ENCODE measurements around the gene NLGN3.

NLGN3 gene

DNA sequence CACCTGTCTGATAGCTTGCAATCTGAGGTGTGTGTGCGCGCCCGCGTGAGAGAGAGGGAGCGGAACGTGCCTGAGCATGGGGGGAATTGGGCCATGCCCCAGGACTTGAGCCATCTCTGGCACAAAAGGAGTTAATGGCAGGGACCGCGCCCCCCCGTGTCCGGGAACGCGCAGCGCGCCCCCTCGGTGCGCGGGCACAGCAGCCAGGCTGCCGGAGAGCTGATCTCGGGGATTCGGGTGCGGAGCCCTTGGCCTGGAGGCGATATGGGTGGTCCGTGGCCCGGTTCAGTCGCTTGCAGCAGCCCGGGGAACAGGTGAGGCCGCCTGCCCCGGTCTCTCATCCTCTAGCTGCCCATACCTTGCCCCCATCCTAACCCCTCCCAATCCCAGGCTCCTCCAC lies at the start of gene NLGN3:
TSS of gene NLGN3 (plus strand) at position 191 of the 400 bp plus-strand sequence. CDS start 2,909 bp downstream, outside the sequence.
- DNase-seq (ENCODE audit: low spot score), result no peak

GRCh38 chrX:71095033-71095432 lies 49.6 kb upstream of the NLGN3 start:
- no peak for DNase-seq (ENCODE audit: low spot score)

- DNase-seq (ENCODE audit: low spot score), result peak; percentile 84
Observed at GRCh38 chrX:71095555-71095980, 49.1 kb upstream of the NLGN3 start, which contains the start of gene FOXO4. Gene FOXO4, plus strand, starts transcription at chrX:71095851. Its CDS starts 678 bp downstream, at chrX:71096529.

DNA sequence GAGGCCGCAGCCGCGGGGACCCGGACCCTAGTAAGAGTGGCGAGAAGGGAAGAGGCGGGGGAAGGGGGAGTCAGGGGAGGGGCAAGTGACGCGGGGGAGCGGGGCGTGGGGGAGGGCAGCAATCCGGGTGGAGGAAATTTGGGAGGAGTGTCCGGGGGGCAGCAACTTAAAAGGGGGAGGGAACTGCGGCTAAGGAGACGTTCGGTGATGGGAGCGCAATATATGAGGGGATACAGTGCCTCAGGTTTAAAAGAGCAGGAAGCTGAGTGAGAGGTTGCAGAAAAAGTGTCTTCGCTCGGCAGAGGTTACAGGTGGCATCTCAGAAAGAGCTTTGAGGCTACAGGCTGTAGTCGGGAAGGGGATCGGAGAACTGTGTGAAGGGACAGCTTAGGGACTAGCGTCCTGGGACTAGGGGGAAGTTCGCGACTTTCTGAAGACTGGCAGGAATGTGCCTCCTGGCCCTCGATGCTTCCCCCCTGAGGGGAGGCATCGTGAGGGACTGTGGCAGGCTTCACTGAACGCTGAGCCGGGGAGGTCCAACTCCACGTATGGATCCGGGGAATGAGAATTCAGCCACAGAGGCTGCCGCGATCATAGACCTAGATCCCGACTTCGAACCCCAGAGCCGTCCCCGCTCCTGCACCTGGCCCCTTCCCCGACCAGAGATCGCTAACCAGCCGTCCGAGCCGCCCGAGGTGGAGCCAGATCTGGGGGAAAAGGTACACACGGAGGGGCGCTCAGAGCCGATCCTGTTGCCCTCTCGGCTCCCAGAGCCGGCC lies 48.5 kb upstream of the NLGN3 start:
- DNase-seq (ENCODE audit: low spot score), result peak; percentile 61

DNA sequence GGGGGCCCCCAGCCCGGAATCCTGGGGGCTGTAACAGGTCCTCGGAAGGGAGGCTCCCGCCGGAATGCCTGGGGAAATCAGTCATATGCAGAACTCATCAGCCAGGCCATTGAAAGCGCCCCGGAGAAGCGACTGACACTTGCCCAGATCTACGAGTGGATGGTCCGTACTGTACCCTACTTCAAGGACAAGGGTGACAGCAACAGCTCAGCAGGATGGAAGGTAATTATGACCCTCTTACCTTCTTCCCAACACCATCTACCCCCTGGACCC lies 47.9 kb upstream of the NLGN3 start:
- DNase-seq (ENCODE audit: low spot score), result no peak

- DNase-seq (ENCODE audit: low spot score), result peak; percentile 58
Observed at GRCh38 chrX:71098302-71098701, 46.3 kb upstream of the NLGN3 start.

- no peak for DNase-seq (ENCODE audit: low spot score)
Observed at GRCh38 chrX:71098951-71099506, 45.6 kb upstream of the NLGN3 start.

DNA sequence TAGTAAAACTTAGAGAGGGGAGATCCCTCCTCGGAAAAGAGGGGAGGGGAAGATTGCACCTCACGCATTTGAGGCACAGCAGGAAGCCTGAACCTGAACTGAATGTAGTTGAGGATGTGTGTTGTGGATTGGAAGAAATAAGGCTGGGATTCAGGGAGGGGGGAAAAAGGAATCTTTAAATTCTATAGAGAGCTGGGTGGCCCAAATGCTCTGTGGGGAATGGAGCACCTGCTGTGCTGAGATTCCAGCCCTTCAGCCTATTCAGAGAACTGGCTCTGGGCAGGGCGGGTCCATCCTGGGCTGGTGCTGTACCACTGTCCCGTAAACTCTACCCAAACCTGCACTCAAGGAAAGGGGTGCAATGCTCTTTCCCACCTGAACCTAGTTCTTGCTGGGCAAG lies 44.9 kb upstream of the NLGN3 start:
- DNase-seq (ENCODE audit: low spot score), result no peak

DNA sequence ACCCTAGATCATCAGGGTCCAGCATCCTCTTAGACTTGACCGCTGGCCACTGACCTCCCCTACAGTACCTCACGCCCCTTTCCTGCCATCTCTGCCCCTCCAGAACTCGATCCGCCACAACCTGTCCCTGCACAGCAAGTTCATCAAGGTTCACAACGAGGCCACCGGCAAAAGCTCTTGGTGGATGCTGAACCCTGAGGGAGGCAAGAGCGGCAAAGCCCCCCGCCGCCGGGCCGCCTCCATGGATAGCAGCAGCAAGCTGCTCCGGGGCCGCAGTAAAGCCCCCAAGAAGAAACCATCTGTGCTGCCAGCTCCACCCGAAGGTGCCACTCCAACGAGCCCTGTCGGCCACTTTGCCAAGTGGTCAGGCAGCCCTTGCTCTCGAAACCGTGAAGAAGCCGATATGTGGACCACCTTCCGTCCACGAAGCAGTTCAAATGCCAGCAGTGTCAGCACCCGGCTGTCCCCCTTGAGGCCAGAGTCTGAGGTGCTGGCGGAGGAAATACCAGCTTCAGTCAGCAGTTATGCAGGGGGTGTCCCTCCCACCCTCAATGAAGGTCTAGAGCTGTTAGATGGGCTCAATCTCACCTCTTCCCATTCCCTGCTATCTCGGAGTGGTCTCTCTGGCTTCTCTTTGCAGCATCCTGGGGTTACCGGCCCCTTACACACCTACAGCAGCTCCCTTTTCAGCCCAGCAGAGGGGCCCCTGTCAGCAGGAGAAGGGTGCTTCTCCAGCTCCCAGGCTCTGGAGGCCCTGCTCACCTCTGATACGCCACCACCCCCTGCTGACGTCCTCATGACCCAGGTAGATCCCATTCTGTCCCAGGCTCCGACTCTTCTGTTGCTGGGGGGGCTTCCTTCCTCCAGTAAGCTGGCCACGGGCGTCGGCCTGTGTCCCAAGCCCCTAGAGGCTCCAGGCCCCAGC lies 43.8 kb upstream of the NLGN3 start:
- no peak for DNase-seq (ENCODE audit: low spot score)

GRCh38 chrX:71102292-71102691 lies 42.3 kb upstream of the NLGN3 start:
- no peak for DNase-seq (ENCODE audit: low spot score)

DNA sequence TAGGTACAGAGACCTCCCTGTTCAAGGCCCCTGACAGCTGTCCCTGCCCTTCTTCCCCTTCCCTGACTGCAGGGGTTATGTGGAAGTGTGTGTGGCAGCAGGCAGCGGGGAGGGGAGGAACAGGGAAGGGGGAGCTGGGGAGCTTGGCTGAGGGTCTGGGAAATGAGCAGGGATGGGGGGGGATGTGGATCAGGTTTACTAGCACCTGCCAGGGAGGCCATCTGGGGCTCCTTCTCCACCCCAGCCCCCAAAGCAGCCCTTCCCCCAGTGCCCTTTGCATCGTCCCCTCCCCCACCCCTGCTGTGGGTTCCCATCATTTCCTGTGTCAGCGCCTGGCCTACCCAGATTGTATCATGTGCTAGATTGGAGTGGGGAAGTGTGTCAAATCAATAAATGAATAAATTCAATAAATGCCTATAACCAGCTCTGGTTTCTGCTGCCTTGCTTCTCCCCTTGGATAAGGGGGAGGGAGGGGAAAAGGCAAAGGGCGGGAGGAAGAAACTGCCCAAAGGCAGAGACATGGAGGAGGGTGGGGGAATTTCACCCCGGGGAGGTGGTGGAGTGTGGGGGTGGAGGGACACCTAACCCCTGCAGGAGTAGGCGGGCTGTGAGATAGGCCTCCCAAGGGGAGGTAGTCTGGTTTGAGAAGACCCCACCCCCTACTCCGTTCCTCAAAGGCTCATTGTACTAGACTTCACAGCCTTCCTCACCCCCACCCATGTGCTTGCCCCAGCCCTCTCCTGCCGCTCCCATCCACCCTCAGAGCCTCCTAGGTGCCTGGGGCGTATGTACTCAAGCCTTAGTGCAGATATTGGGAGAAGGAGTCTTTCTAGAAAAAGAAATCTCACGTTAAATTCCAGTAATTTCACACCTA lies 41.3 kb upstream of the NLGN3 start:
- DNase-seq (ENCODE audit: low spot score), result no peak

- no peak for DNase-seq (ENCODE audit: low spot score)
Observed at GRCh38 chrX:71105628-71106027, 39.0 kb upstream of the NLGN3 start.

GRCh38 chrX:71106427-71106826 lies 38.2 kb upstream of the NLGN3 start, which contains the start of gene CXorf65:
Gene CXorf65, minus strand, starts transcription at chrX:71106740. Its CDS starts 184 bp downstream, at chrX:71106556.
- peak; percentile 23 for DNase-seq (ENCODE audit: low spot score)

DNA sequence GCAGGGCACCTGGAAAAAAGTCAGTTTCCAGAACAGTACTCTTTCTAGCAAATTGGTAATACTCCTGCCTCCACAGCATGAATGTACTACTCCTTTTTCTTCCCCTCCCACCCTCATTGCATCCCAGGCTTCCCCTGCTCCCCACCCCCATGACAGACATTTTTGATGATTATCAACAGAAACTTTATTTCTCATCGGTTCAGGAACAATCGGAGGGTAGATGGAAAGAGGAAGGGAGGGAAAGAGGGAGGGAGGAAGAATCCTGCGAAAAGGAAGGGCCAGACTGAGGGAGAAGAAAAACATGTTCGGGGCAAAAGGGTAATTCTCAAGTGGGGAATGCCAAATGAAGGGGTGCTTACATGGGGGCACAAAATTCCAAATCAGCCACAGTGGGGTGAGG lies 37.4 kb upstream of the NLGN3 start:
- no peak for DNase-seq (ENCODE audit: low spot score)

GRCh38 chrX:71107762-71108360 lies 36.8 kb upstream of the NLGN3 start:
- no peak for DNase-seq (ENCODE audit: low spot score)

DNA sequence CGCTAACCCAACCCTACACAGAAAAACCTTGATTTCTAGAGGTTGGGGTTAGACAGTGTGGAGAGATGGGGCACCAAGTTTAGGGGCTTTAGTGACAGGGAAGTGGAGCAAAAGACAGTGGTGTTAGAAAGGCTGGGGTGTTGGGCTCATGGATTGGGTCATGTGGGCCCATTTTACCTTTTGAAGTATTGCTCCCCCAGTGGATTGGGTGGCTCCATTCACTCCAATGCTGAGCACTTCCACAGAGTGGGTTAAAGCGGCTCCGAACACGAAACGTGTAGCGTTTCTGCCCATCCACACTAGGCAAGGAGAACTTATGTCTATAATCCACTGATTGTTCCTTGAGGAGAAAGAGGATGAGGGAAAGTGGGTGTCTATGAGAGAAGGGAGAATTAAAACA lies 35.6 kb upstream of the NLGN3 start:
- DNase-seq (ENCODE audit: low spot score), result no peak

DNA sequence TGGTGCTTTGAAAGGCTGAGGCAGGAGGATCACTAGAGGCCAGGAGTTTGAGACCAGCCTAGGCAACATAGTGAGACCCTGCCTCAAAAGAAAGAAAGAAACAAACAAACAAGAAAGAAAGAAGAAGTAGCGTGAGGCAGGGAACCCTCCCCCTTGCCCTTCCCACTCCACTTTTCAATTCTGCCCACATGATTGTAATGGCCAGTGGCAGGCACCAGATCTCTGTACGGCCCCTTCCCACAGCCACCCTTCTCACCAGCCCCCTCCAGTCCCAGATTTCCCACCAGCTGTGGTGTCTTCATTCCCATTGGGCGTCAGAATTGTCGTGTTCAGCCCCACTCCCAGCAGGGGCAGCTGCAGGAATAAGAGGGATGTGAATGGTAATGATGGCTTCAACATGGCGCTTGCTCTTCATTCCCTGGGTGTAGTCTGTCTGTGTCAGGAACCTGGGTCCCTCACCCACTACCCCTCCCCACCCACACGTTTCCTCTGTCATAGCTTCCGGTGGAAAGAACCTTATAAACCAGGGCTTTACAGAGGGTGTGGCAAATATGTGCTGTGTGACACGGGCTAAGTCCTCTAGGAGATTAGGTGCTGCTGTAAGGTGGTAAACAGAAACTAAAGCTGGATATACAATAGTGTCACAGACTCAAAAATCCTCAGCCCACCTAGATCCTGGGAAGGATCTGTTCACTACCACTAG lies 33.3 kb upstream of the NLGN3 start, which contains the start of gene IL2RG:
TSS of gene IL2RG (minus strand) at position 437 of the 703 bp plus-strand sequence. CDS start at position 399, 38 bp downstream.
- DNase-seq (ENCODE audit: low spot score), result peak; percentile 28

DNA sequence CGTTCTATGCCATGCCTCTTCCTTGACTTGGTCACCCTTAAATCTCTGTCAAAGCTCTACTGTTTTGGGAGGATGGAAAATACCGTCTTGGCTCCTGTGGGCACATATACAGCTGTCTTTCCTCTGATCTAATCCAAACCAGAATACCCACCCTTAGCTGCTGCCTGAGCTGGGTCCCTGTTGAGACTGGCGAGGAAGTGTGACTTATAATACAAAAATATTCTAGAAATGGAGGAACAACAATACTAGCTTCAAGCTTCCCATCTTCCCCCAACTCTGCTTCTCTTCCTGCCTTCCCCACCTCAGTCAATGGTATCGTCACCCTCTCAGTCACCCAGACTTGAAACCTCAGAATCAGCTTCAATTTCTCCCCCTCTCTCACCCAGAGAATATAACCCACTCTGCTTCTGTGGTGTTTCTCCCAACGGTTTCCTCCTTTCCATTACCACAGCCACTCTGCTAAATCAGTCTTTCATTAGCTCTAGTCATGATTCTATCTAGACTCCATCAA lies 32.7 kb upstream of the NLGN3 start:
- DNase-seq (ENCODE audit: low spot score), result no peak

GRCh38 chrX:71117358-71117757 lies 27.3 kb upstream of the NLGN3 start:
- DNase-seq (ENCODE audit: low spot score), result no peak
